Ishikawa (cell line): Measurements from ENCODE around the gene FSTL1.

ENCODE experiments used
- CEBPB ChIP-seq: IDR thresholded peaks from 2 replicates; pipeline ENCODE4 v1.6.1; 2012
- EGR1 ChIP-seq: IDR thresholded peaks from 2 replicates; pipeline ENCODE4 v1.6.1; 2012
- EP300 ChIP-seq: IDR thresholded peaks from 2 replicates; pipeline ENCODE4 v1.6.1; 2012; ENCODE audit warnings: borderline replicate concordance
- FOXM1 ChIP-seq: IDR thresholded peaks from 2 replicates; pipeline ENCODE4 v1.6.1; 2012; ENCODE audit warnings: low read depth, borderline replicate concordance
- MAX ChIP-seq: IDR thresholded peaks from 2 replicates; pipeline ENCODE4 v1.6.1; 2012
- RAD21 ChIP-seq: IDR thresholded peaks from 2 replicates; pipeline ENCODE4 v1.6.1; 2012; ENCODE audit warnings: low read depth
- TAF1 ChIP-seq: IDR thresholded peaks from 2 replicates; pipeline ENCODE4 v1.6.1; 2012; ENCODE audit warnings: low read depth, mild to moderate bottlenecking
- TCF12 ChIP-seq: IDR thresholded peaks from 2 replicates; pipeline ENCODE4 v1.6.1; 2012; ENCODE audit warnings: low read depth
- TEAD4 ChIP-seq: IDR thresholded peaks from 2 replicates; pipeline ENCODE4 v1.6.1; 2012
- TF ChIP-seq, protein P1 (sequence below): IDR thresholded peaks from 2 replicates; pipeline ENCODE4 v1.6.1; 2012; ENCODE audit warnings: low read depth, mild to moderate bottlenecking

DNA sequence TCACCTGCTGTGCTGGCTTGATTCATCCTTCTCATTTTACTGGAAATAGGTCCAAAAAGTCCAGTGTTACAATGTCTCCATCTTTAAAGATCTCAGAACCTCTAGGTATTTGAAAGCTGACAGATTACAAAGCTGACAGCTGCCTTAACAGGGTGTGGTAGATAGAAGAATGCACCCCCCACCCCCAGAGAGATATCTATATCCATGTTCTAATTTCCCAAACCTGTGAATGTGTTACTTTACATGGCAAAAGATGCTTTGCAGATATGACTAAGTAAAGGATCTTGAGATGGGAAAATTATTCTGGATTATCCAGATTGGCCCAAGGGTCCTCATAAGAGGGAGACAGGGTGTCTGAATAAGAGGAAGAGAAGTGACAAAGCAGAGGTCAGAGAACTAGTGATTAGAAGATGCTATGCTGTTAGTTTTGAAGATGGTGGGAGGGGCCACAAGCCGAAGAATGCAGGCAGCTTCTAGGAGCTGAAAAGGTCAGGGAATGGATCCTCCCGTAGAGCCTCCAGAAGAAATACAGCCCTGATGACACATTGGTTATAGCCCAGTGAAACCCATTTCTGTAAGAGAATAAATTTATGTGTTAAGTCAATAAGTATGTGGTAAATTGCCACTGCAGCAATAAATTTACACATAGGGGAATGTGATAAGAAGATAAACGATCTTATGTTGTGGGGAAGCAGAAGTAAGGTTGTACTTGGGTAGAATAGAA is 21.5 kb upstream of the FSTL1 start:
- no peak for TF ChIP-seq TEAD4
- TF ChIP-seq EP300, result no peak
- no peak for TF ChIP-seq CEBPB
- TF ChIP-seq FOXM1, result no peak
- TF ChIP-seq TAF1, result no peak
- no peak for TF ChIP-seq EGR1
- no peak for TF ChIP-seq RAD21
- TF ChIP-seq MAX, result no peak
- TF ChIP-seq TCF12, result no peak
- TF ChIP-seq, protein P1, sequence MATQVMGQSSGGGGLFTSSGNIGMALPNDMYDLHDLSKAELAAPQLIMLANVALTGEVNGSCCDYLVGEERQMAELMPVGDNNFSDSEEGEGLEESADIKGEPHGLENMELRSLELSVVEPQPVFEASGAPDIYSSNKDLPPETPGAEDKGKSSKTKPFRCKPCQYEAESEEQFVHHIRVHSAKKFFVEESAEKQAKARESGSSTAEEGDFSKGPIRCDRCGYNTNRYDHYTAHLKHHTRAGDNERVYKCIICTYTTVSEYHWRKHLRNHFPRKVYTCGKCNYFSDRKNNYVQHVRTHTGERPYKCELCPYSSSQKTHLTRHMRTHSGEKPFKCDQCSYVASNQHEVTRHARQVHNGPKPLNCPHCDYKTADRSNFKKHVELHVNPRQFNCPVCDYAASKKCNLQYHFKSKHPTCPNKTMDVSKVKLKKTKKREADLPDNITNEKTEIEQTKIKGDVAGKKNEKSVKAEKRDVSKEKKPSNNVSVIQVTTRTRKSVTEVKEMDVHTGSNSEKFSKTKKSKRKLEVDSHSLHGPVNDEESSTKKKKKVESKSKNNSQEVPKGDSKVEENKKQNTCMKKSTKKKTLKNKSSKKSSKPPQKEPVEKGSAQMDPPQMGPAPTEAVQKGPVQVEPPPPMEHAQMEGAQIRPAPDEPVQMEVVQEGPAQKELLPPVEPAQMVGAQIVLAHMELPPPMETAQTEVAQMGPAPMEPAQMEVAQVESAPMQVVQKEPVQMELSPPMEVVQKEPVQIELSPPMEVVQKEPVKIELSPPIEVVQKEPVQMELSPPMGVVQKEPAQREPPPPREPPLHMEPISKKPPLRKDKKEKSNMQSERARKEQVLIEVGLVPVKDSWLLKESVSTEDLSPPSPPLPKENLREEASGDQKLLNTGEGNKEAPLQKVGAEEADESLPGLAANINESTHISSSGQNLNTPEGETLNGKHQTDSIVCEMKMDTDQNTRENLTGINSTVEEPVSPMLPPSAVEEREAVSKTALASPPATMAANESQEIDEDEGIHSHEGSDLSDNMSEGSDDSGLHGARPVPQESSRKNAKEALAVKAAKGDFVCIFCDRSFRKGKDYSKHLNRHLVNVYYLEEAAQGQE, result no peak
